PFSK-1 (cell line): ENCODE data around the gene ODC1.

Experiments used
- REST ChIP-seq, 2 experiments: IDR thresholded peaks; 2 replicates each; pipeline versions ENCODE4 v1.6.1 to v1.8.0; 2011 to 2012; ENCODE audit warnings: low read depth in 2 of 2, low read length in 2 of 2, control low read depth in 1 of 2, inconsistent platforms in 1 of 2, mild to moderate bottlenecking in 1 of 2, moderate library complexity in 1 of 2; ENCODE audit not compliant: insufficient read depth in 1 of 2
- SIN3A ChIP-seq: IDR thresholded peaks from 2 replicates; pipeline ENCODE4 v1.6.1; 2012; ENCODE audit warnings: mild to moderate bottlenecking, low read length, moderate library complexity, borderline replicate concordance; ENCODE audit not compliant: insufficient read depth
- TAF1 ChIP-seq: IDR thresholded peaks from 2 replicates; pipeline ENCODE4 v1.6.1; 2012; ENCODE audit warnings: low read length, control low read depth, borderline replicate concordance; ENCODE audit not compliant: insufficient read depth

GRCh38 chr2:10422732-10423399 lies 25.3 kb downstream of the ODC1 start:
- no peak for TF ChIP-seq SIN3A
- no peak for TF ChIP-seq REST (IDR thresholded peaks at IDR 0.05; ENCODE audit: insufficient read depth in 1 of 2, low read depth in 2 of 2, low read length in 2 of 2)
- TF ChIP-seq TAF1, result no peak
